SW 1271 (cell line): ENCODE results near the gene PKM.

ENCODE experiments used
- DNase-seq, 2 experiments: peaks; one replicate each; lab custom pipeline; 2025; lab: John Stamatoyannopoulos, UW

The PKM gene

DNA sequence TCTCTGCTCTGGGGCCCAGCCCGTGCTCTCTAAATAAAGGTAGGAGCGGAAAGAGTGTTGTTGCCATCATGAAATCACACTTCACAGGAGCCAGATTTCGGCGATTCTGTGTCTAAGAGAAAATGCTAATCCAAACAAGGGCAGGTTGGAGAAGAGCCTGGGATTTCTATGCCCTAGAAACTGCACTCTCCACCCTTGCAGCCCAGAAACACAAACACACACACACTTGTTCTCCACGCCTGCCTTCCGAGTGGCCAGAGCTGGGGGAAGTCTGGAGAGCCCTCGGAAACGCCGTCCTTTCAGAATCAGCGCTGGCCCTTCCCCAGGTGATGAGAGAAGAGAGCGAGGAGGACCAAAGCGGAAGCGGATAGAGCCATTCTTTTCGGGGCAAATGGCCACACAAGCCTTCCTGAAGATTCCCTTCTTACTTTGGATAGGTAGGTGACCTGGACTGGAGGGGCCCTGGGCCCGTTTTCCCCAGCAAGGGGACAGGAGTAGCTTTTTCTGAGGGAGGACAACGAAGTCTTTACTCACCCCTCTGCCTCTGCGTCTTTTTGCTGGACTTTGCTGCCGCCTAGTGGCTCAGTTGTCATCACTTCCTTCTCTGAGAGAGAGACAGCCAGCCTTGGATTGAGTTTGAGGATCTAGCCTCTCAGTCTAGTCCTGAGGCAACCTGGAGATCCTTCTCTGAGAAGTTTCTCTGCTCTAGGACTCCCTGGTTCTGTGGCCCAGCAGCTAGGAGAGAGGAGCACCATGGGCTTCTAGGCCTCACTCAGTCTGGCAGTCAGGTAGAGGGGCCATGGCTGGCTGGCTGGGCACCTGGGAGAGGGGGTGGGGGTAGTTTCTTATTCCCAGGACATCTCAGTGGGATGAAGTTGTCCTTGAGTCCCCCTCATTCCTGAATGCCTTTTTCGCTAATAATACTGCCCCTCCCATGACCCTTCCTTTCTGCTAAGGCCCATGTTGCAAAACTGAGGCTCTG, 75.1 kb downstream of the PKM start:
- DNase-seq: peak; percentile 34 to 79

DNA sequence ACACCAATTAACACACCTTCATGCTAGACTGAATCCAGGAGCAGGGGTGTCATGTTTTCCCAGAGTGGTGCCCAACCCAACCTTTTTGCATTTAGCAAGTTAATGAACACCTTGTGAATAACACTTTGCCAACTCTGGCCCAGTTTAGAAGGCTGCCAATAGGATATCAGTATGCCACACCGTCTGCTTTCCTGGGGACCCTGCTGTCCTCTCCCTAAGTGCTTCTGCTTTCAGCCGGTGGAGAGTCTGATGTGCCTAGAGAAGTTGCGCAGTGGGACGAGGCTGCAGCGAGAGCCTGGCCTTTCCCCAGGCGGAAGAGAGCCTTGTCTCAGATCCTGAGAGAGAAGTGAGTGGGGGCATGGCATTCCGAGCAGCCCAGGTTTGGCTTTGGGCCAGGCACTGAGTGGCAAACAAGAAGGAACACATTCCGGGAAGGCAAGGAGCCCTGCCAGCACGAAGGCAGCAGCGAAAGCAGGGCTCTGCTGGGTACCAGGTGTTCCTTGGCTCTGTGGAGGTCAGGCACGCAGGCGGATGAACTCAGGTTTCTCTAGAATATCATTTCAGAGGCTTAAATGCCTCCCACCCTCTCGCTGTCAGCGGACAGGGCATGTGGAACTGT, 75.9 kb downstream of the PKM start:
- no peak for DNase-seq

GRCh38 chr15:72154316-72154715, 76.7 kb downstream of the PKM start:
- no peak for DNase-seq

DNA sequence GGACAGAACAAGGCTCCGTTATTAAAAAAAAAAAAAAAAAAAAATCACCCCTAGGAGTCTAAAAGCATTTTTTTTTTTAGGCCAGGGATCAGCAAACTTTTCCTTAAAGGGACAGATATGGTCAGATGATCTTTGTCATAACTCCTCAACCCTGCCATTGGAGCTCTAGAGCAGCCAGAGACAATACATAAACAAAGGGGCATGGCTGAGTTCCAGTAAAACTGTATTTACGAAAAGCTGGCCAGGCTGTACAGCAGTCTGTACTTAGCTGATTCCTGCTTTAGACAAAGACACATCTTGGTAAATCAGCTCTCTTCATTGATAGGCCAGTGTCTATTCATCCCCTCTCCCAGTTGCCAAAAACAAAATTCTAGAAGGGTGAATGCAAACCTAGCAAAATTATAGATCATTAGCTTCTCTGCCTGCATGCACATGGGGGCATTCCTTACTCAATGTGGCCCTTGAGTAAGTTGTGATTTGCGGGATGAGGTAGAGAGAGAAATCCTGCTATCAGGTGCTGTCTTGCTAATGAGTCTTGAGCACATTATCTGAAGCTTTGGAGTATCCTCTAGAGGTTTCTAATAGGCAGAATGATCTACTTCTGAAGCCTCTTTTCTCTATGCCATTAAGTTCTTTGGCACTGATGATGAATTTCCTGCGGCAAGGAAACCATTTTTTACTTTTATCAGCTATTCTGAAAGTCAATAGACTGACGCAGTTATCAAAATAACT, 77.6 kb downstream of the PKM start:
- DNase-seq: no peak
